ENCODE results near the gene LURAP1L.

DNA sequence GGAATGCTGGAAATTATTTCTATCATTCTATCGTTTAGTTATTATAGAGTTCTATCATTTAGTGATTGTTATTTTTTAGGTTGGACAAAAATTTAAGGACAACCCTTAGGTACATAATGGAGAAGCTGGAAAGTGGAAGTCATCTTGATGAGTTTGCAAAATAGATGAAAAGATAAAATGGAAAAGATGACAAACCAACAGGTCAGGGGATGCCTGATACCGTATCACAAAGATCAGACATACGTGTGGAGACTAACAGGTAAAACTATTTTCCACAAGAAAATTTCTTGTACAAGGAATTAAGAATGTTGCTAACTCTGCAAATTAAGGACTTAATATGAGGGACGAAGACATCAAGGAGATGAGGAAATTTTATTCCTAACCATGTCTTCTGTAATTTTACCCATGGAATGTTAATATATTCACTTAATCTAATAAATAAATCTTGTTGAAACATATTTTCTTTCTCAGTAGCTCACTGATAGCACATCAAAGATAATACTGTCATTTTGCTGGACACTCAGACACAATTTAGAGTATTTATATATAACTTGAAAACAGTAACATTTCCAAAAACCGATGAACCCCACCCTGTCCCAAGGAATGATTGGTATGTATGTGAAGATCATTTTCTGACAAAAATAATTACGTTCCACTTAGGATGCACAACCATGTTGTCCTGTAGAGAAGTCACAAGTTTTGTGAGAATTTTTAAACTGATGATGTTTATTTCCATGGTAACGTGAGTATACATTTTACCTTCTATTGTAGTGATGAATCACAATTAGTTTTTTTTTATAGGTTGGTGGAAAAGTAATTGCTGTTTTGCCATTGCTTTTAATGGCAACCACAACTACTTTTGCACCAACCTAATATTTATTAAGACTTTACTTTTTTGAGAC, 2.6 kb downstream of the LURAP1L start:
- TF ChIP-seq EP300 (IDR thresholded peaks at IDR 0.05): no peak
- TF ChIP-seq CTCF (IDR thresholded peaks at IDR 0.05): no peak
- TF ChIP-seq POLR2A (IDR thresholded peaks at IDR 0.05): no peak
- TF ChIP-seq POLR2AphosphoS5 (IDR thresholded peaks at IDR 0.05): no peak

Measured in suprapubic skin (tissue), 4 donors.